Erythroblast (primary cell): Measurements from ENCODE around the gene ARMS2.

Source experiments
- GATA1 ChIP-seq: IDR thresholded peaks from 2 replicates; pipeline ENCODE4 v1.6.1; 2011; ENCODE audit warnings: low read depth, mild to moderate bottlenecking, control low read depth, low read length, moderate library complexity
- POLR2A ChIP-seq: IDR thresholded peaks from 2 replicates; pipeline ENCODE4 v1.6.1; 2011; ENCODE audit warnings: mild to moderate bottlenecking, low read length

GRCh38 chr10:122454603-122455080 is at the start of gene ARMS2:
- no peak for TF ChIP-seq POLR2A
- TF ChIP-seq GATA1, result no peak
